ENCODE measurements around the gene PLXDC1. TPM values are rescaled to one million over a fixed set of nuclear protein-coding genes. Genes with fewer than 3 reads are reported as not detected.

The PLXDC1 gene
- total and polyA plus RNA-seq, 2 of the 8 experiments (the other 6 are each of a cell fraction or from before 2014, with no cell fraction given) = 4.1 to 14.6 TPM

DNA sequence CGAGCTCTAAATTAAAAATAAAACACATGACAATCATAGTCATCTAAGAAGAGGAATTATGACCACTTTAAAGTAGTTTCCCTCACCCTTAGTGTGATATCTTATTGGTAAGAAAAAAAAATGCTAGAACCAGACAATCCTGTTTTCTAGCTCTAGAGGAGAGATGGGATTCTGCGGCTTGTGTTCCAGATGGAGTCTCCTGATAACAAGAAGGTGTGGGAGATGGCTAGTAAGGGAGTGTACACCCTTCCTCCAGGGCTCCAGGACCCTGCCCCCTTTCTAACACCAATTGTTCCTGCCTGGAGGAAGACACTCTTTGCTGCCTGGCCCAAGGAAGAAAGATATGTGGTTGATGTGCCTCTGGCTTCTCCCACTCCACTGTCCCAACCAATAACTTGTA, 115.4 kb downstream of the PLXDC1 start:
- no peaks in the 10 kb centered on the region for H3K4me1 ChIP-seq (replicated peaks in 1 of 4; ENCODE audit: control insufficient read depth in 3 of 4, insufficient read depth in 4 of 4, low read length in 3 of 4)
- no peak overlapping the region for H3K9ac ChIP-seq (replicated peaks in 1 of 4; ENCODE audit: extremely low read depth in 1 of 4, low read depth in 3 of 4, low read length in 3 of 4)
- no peak overlapping the region for H4K8ac ChIP-seq (ENCODE audit: extremely low read depth, insufficient read depth, low read length)
- ChIA-PET CTCF (ENCODE audit: partially characterized antibody) (no interaction called here), POLR2A (ENCODE audit: partially characterized antibody) (no interaction called here)
- no peak overlapping the region for H3K4me2 ChIP-seq (ENCODE audit: insufficient read depth in 1 of 2, low read depth in 2 of 2, low read length in 2 of 2)
- H3K4me3 ChIP-seq (ENCODE audit: extremely low read depth in 1 of 4, insufficient read depth in 2 of 4, low read depth in 3 of 4, low read length in 4 of 4) = no peak overlapping the region
- TF ChIP-seq RBBP5 (IDR thresholded peaks at IDR 0.05; ENCODE audit: borderline replicate concordance, low read depth, low read length) = no peak
- TF ChIP-seq CBX8 (IDR thresholded peaks at IDR 0.05; ENCODE audit: borderline replicate concordance, low read depth, low read length) = no peak
- no peak for TF ChIP-seq YY1 (IDR thresholded peaks at IDR 0.05; ENCODE audit: low read depth, low read length)
- no peak for TF ChIP-seq KDM5A (IDR thresholded peaks at IDR 0.05; ENCODE audit: low read length)
- TF ChIP-seq RFX5 (IDR thresholded peaks at IDR 0.05; ENCODE audit: borderline replicate concordance, low read depth, low read length) = no peak
- no peak for TF ChIP-seq NANOG (IDR thresholded peaks at IDR 0.05; ENCODE audit: insufficient read depth, low read depth, low read length, poor library complexity, severe bottlenecking)
- TF ChIP-seq, protein P1, sequence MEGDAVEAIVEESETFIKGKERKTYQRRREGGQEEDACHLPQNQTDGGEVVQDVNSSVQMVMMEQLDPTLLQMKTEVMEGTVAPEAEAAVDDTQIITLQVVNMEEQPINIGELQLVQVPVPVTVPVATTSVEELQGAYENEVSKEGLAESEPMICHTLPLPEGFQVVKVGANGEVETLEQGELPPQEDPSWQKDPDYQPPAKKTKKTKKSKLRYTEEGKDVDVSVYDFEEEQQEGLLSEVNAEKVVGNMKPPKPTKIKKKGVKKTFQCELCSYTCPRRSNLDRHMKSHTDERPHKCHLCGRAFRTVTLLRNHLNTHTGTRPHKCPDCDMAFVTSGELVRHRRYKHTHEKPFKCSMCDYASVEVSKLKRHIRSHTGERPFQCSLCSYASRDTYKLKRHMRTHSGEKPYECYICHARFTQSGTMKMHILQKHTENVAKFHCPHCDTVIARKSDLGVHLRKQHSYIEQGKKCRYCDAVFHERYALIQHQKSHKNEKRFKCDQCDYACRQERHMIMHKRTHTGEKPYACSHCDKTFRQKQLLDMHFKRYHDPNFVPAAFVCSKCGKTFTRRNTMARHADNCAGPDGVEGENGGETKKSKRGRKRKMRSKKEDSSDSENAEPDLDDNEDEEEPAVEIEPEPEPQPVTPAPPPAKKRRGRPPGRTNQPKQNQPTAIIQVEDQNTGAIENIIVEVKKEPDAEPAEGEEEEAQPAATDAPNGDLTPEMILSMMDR (IDR thresholded peaks at IDR 0.05; ENCODE audit: control extremely low read depth in 1 of 3, insufficient read depth in 1 of 3, low read depth in 1 of 3, low read length in 3 of 3) = no peak
- no peak for TF ChIP-seq HDAC6 (IDR thresholded peaks at IDR 0.05; ENCODE audit: low read depth, low read length)
- no peak overlapping the region for H2AFZ ChIP-seq (ENCODE audit: low read length)
- FAIRE-seq = no peak
- H2BK12ac ChIP-seq (ENCODE audit: low read depth, low read length) = no peak overlapping the region
- H2BK20ac ChIP-seq (ENCODE audit: low read length) = no peak overlapping the region
- H3K79me2 ChIP-seq (ENCODE audit: control insufficient read depth in 1 of 2, insufficient read depth in 2 of 2, low read length in 2 of 2) = no peaks in the 10 kb centered on the region
- no peak overlapping the region for H3K56ac ChIP-seq (replicated peaks; ENCODE audit: insufficient read length, low read depth, low read length)
- H3K4ac ChIP-seq (replicated peaks; ENCODE audit: insufficient read length, low read depth, low read length) = no peak overlapping the region
- no peak overlapping the region for H4K5ac ChIP-seq (ENCODE audit: insufficient read length, low read depth, low read length)
- no peak overlapping the region for H2BK5ac ChIP-seq (ENCODE audit: low read depth, low read length)
- H3K18ac ChIP-seq (ENCODE audit: extremely low read depth, low read length) = no peak overlapping the region
- H2BK120ac ChIP-seq (replicated peaks; ENCODE audit: low read depth, low read length) = no peak overlapping the region
- WGBS, 2 experiments (ENCODE audit: extremely low coverage in 1 of 2, insufficient coverage in 1 of 2, insufficient read length in 1 of 2, insufficient replicate concordance in 2 of 2, low coverage in 1 of 2, low lambda C conversion rate in 2 of 2, missing lambda C conversion rate in 1 of 2) = no CpG with 5 or more reads among the region's 2 CpGs
- H4K20me1 ChIP-seq (replicated peaks in 1 of 2; ENCODE audit: control insufficient read depth in 1 of 2, insufficient read depth in 2 of 2, low read length in 2 of 2) = no peaks in the 10 kb centered on the region
- H3K79me1 ChIP-seq (ENCODE audit: low read depth, low read length) = no peaks in the 10 kb centered on the region
- no peak overlapping the region for H3K27ac ChIP-seq (ENCODE audit: low read depth, low read length)
- H4K91ac ChIP-seq (replicated peaks; ENCODE audit: insufficient read length, low read length) = no peak overlapping the region
- H3K23ac ChIP-seq (ENCODE audit: insufficient read length) = no peak overlapping the region
- H3K9me3 ChIP-seq (ENCODE audit: insufficient read depth in 2 of 2, low read depth in 1 of 2, low read length in 1 of 2) = no peaks in the 10 kb centered on the region
- H3K23me2 ChIP-seq (ENCODE audit: low read depth, low read length) = no peaks in the 10 kb centered on the region; the same call in 1 of the 2 replicates
- no peaks in the 10 kb centered on the region for H3K36me3 ChIP-seq (ENCODE audit: control insufficient read depth in 2 of 4, insufficient read depth in 4 of 4, low read length in 3 of 4)
- no peak overlapping the region for H3K14ac ChIP-seq (ENCODE audit: insufficient read length)
- no peak for DNase-seq (ENCODE audit: low read depth in 1 of 2, low spot score in 2 of 2)
- no peaks in the 10 kb centered on the region for H3K27me3 ChIP-seq (replicated peaks in 1 of 4; ENCODE audit: control insufficient read depth in 3 of 4, extremely low read depth in 1 of 4, insufficient read depth in 3 of 4, low read length in 3 of 4)
- no peak overlapping the region for H2BK15ac ChIP-seq (ENCODE audit: low read length)
- no peak overlapping the region for H2AK5ac ChIP-seq (ENCODE audit: low read depth, low read length)

Measured in H1 (cell line).